Measurements from ENCODE around the gene STXBP6. TPM values are rescaled to one million over a fixed set of nuclear protein-coding genes. Genes with fewer than 3 reads are reported as not detected.
A peak's percentile ranks its signal among the peaks of the same experiment; 100 is the strongest.

STXBP6 gene
- total and polyA plus RNA-seq, 2 of the 13 experiments (the other 11 are each of a cell fraction or from before 2014, with no cell fraction given), result 35.3 to 42.8 TPM

- TF ChIP-seq DR1 (CRISPR knock-in tag; IDR thresholded peaks at IDR 0.05), result no peak
Measured at GRCh38 chr14:24839617-24840203, 210.2 kb downstream of the STXBP6 start (continued).

- Histone ChIP-seq H4K20me1 (ENCODE audit: insufficient read depth, low read length) (no peaks in the 10 kb centered on the region), H3K4me2 (ENCODE audit: low read depth, low read length) (peak overlapping the region; percentile 71), H3K4me3 (replicated peaks in 1 of 3; ENCODE audit: insufficient read depth in 1 of 3, low read depth in 2 of 3, low read length in 3 of 3) (peak overlapping the region; percentile 2 to 47 (median 36); a peak in 3 of 6 replicates), H3K79me2 (ENCODE audit: insufficient read depth, low read length) (no peaks in the 10 kb centered on the region), H3K27ac (ENCODE audit: extremely low read length, insufficient read depth, low read length) (peak overlapping the region; percentile 90), H3K36me3 (replicated peaks in 1 of 2; ENCODE audit: control insufficient read depth in 1 of 2, insufficient read depth in 2 of 2, low read length in 2 of 2) (no peaks in the 10 kb centered on the region), H3K9me3 (ENCODE audit: low read length) (no peaks in the 10 kb centered on the region), H2AFZ (ENCODE audit: low read length) (peak overlapping the region; percentile 33), H3K27me3 (ENCODE audit: control insufficient read depth in 1 of 2, insufficient read depth in 2 of 2, low read length in 2 of 2) (no peaks in the 10 kb centered on the region), H3K4me1 (ENCODE audit: insufficient read depth, low read length) (peaks cover 76% of the 10 kb centered on the region), H3K9ac (ENCODE audit: insufficient read depth, low read depth, low read length) (peak overlapping the region; percentile 65)
- CTCF ChIA-PET (ENCODE audit: low intra/inter-chr PET ratio, low total read pairs), result interaction anchor here (2.7 kb wide), 1 partner anchor 22 kb away, joined by 13 read pairs; no protein-coding TSS in a partner anchor
- intact Hi-C loops (cut with micrococcal nuclease; ENCODE audit: unreplicated experiment), result loop anchor here (1.0 to 5.0 kb wide), 6 partner anchors 22 to 211 kb away; partner anchors contain the start of gene STXBP6
- whole genome bisulfite sequencing (ENCODE audit: low lambda C conversion rate), result 6% methylated on average over 4 of the region's 4 CpGs
- in situ Hi-C loops (cut with HindIII; ENCODE audit: extremely low pct_ligation_motif_present, low pct_unique_long_range_greater_than_20kb), result no loop called here
- FAIRE-seq, result no peak
- peak; percentile 18 for ATAC-seq
- BruUV-seq (replicated peaks), result TSS peak; percentile 68
- peak; percentile 66 for DNase-seq (ENCODE audit: low spot score)
- POLR2A ChIA-PET, result interaction anchor here (0.6 to 7.3 kb wide), 34 partner anchors 9 to 1863 kb away, joined by 3 to 380 read pairs (median 6); no protein-coding TSS in a partner anchor
- TF ChIP-seq ZNF331 (CRISPR knock-in tag; IDR thresholded peaks at IDR 0.05), result no peak
- TF ChIP-seq ARID5B (CRISPR knock-in tag; IDR thresholded peaks at IDR 0.05), result no peak; the same call in 1 of the 2 replicates
- TF ChIP-seq ZHX2 (IDR thresholded peaks at IDR 0.05; ENCODE audit: low read depth), result no peak
- 0 out of 2 replicates have a peak, but pooled peaks have one; percentile 15 for TF ChIP-seq ZHX2 (CRISPR knock-in tag; IDR thresholded peaks at IDR 0.05; ENCODE audit: borderline replicate concordance)
- TF ChIP-seq ONECUT2 (CRISPR knock-in tag; IDR thresholded peaks at IDR 0.05), result no peak
- TF ChIP-seq ZNF343 (CRISPR knock-in tag; IDR thresholded peaks at IDR 0.05), result no peak
- TF ChIP-seq MAFF (IDR thresholded peaks at IDR 0.05; ENCODE audit: low read depth, low read length), result no peak
- TF ChIP-seq SMYD3 (CRISPR knock-in tag; IDR thresholded peaks at IDR 0.05), result no peak; the same call in 1 of the 2 replicates
Measured at GRCh38 chr14:24838945-24839616, 210.9 kb downstream of the STXBP6 start.

Data from HepG2 (cell line).